Measurements from ENCODE around the gene SLCO2A1. TPM values are rescaled to one million over a fixed set of nuclear protein-coding genes. Genes with fewer than 3 reads are reported as not detected.
A peak's percentile ranks its signal among the peaks of the same experiment; 100 is the strongest.

SLCO2A1 gene
- total RNA-seq, 1 donor from 2014 or later, result not detected

- FAIRE-seq (no peak), DNase-seq (ENCODE audit: low read depth) (no peak)
- Histone ChIP-seq H3K4me3 (ENCODE audit: low read depth, low read length) (no peak overlapping the region), H3K27me3 (ENCODE audit: control insufficient read depth, insufficient read depth, low read length) (peaks cover 7% of the 10 kb centered on the region), H3K36me3 (ENCODE audit: control insufficient read depth, insufficient read depth, low read length) (no peaks in the 10 kb centered on the region)
- TF ChIP-seq CTCF (IDR thresholded peaks at IDR 0.05; ENCODE audit: insufficient read depth, low read length, severe bottlenecking), result no peak
These were observed 35.8 kb upstream of the SLCO2A1 start for GRCh38 chr3:134065252-134066157.

- H3K4me3 ChIP-seq (ENCODE audit: low read depth, low read length), result no peak overlapping the region
- FAIRE-seq, result no peak
These were observed 34.4 kb upstream of the SLCO2A1 start for GRCh38 chr3:134064081-134064480.

GRCh38 chr3:134061401-134061800, 31.7 kb upstream of the SLCO2A1 start:
- H3K27me3 ChIP-seq (ENCODE audit: control insufficient read depth, insufficient read depth, low read length), result peaks cover 20% of the 10 kb centered on the region
- H3K36me3 ChIP-seq (ENCODE audit: control insufficient read depth, insufficient read depth, low read length), result no peaks in the 10 kb centered on the region
- TF ChIP-seq CTCF (IDR thresholded peaks at IDR 0.05; ENCODE audit: insufficient read depth, low read length, severe bottlenecking), result no peak
- FAIRE-seq (no peak), DNase-seq (ENCODE audit: low read depth) (no peak)
- no peak overlapping the region for H3K4me3 ChIP-seq (ENCODE audit: low read depth, low read length)

More at GRCh38 chr3:134064081-134064480, 34.4 kb upstream of the SLCO2A1 start:
- H3K36me3 ChIP-seq (ENCODE audit: control insufficient read depth, insufficient read depth, low read length), result no peaks in the 10 kb centered on the region
- no peak for TF ChIP-seq CTCF (IDR thresholded peaks at IDR 0.05; ENCODE audit: insufficient read depth, low read length, severe bottlenecking)
- H3K27me3 ChIP-seq (ENCODE audit: control insufficient read depth, insufficient read depth, low read length), result peaks cover 14% of the 10 kb centered on the region
- DNase-seq (ENCODE audit: low read depth), result no peak

GRCh38 chr3:134060561-134061385, 31.0 kb upstream of the SLCO2A1 start:
- H3K4me3 ChIP-seq (ENCODE audit: low read depth, low read length), result no peak overlapping the region
- TF ChIP-seq CTCF (IDR thresholded peaks at IDR 0.05; ENCODE audit: insufficient read depth, low read length, severe bottlenecking), result no peak
- FAIRE-seq (no peak), DNase-seq (ENCODE audit: low read depth) (no peak)
- H3K36me3 ChIP-seq (ENCODE audit: control insufficient read depth, insufficient read depth, low read length), result no peaks in the 10 kb centered on the region
- H3K27me3 ChIP-seq (ENCODE audit: control insufficient read depth, insufficient read depth, low read length), result peaks cover 20% of the 10 kb centered on the region

GRCh38 chr3:134059671-134060560, 30.2 kb upstream of the SLCO2A1 start:
- Histone ChIP-seq H3K27me3 (ENCODE audit: control insufficient read depth, insufficient read depth, low read length) (peaks cover 20% of the 10 kb centered on the region), H3K36me3 (ENCODE audit: control insufficient read depth, insufficient read depth, low read length) (no peaks in the 10 kb centered on the region), H3K4me3 (ENCODE audit: low read depth, low read length) (no peak overlapping the region)
- no peak for DNase-seq (ENCODE audit: low read depth)
- no peak for TF ChIP-seq CTCF (IDR thresholded peaks at IDR 0.05; ENCODE audit: insufficient read depth, low read length, severe bottlenecking)
- FAIRE-seq, result peak; percentile 7
